Loucy (cell line): ENCODE results near the gene ZBTB20.

Experiments
- EZH2phosphoT487 ChIP-seq: fragments of 200-600 bp; IDR thresholded peaks from 2 replicates; pipeline ENCODE4 v1.6.1; 2018; ENCODE audit warnings: antibody characterized with exemption, mild to moderate bottlenecking, moderate library complexity, borderline replicate concordance
- TF ChIP-seq, protein P1 (sequence below): fragments of 200-600 bp; sonication (generic); conservative IDR thresholded peaks from 2 replicates; pipeline ENCODE4 v1.5.1; 2014; ENCODE audit warnings: mild to moderate bottlenecking, antibody characterized with exemption, low read length

DNA sequence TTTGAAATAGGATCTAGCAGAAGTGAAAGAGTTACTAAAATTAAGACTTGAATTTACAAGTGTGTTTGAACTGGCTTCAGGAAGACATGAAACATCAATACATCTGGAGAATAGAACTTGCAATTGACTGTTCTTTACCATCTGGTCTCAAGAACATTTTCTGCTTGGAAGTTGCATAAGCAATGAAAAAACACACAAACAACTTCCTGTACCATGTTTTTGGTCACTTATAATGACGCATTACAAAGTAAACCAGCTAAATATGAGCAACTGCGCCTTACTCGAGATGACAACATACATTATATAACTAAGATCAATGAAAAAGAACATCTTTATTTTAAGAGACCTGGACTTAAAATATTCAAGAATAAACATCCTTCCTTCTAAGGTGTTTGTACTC, 740.8 kb downstream of the ZBTB20 start:
- TF ChIP-seq, protein P1, sequence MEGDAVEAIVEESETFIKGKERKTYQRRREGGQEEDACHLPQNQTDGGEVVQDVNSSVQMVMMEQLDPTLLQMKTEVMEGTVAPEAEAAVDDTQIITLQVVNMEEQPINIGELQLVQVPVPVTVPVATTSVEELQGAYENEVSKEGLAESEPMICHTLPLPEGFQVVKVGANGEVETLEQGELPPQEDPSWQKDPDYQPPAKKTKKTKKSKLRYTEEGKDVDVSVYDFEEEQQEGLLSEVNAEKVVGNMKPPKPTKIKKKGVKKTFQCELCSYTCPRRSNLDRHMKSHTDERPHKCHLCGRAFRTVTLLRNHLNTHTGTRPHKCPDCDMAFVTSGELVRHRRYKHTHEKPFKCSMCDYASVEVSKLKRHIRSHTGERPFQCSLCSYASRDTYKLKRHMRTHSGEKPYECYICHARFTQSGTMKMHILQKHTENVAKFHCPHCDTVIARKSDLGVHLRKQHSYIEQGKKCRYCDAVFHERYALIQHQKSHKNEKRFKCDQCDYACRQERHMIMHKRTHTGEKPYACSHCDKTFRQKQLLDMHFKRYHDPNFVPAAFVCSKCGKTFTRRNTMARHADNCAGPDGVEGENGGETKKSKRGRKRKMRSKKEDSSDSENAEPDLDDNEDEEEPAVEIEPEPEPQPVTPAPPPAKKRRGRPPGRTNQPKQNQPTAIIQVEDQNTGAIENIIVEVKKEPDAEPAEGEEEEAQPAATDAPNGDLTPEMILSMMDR, result no peak
- TF ChIP-seq EZH2phosphoT487, result no peak
